H9 (cell line): Measurements from ENCODE around the gene ADNP2. TPM values are rescaled to one million over a fixed set of nuclear protein-coding genes. Genes with fewer than 3 reads are reported as not detected.

Experiments
- DNase-seq: peaks from one replicate; pipeline ENCODE4 v3.0.0-alpha.2; 2017
- H2AFZ ChIP-seq: one replicate; pipeline ENCODE4 v1.6.1; 2013; ENCODE audit warnings: mild to moderate bottlenecking, low read length, control low read depth, moderate library complexity
- H2AK5ac ChIP-seq: 2 replicates; pipeline ENCODE4 v1.6.1; 2013; ENCODE audit warnings: low read length, control low read depth, mixed read lengths; ENCODE audit not compliant: insufficient read length
- H2BK120ac ChIP-seq: one replicate; pipeline ENCODE4 v1.6.1; 2013; ENCODE audit warnings: low read depth, mild to moderate bottlenecking, low read length, control low read depth, inconsistent platforms; ENCODE audit not compliant: poor library complexity, severe bottlenecking
- H2BK12ac ChIP-seq: 2 replicates; pipeline ENCODE4 v1.6.1; 2013; ENCODE audit warnings: low read length, control low read depth, mixed read lengths, low read depth; ENCODE audit not compliant: insufficient read length
- H2BK15ac ChIP-seq: 2 replicates; pipeline ENCODE4 v1.6.1; 2013; ENCODE audit warnings: low read depth, low read length, control low read depth
- H2BK20ac ChIP-seq: one replicate; pipeline ENCODE4 v1.6.1; 2013; ENCODE audit warnings: low read depth, mild to moderate bottlenecking, low read length, control low read depth, inconsistent platforms; ENCODE audit not compliant: poor library complexity, severe bottlenecking
- H2BK5ac ChIP-seq: 2 replicates; pipeline ENCODE4 v1.6.1; 2013; ENCODE audit warnings: low read length, control low read depth, mixed read lengths; ENCODE audit not compliant: insufficient read length
- H3K14ac ChIP-seq: 2 replicates; pipeline ENCODE4 v1.6.1; 2013; ENCODE audit warnings: low read length, control low read depth; ENCODE audit not compliant: insufficient read depth
- H3K18ac ChIP-seq: 2 replicates; pipeline ENCODE4 v1.6.1; 2013; ENCODE audit warnings: low read depth, mild to moderate bottlenecking, mixed read lengths, low read length, control low read depth; ENCODE audit not compliant: insufficient read length
- H3K23ac ChIP-seq: 2 replicates; pipeline ENCODE4 v1.6.1; 2013; ENCODE audit warnings: low read length, control low read depth, mixed read lengths, low read depth; ENCODE audit not compliant: insufficient read length
- H3K23me2 ChIP-seq: 2 replicates; pipeline ENCODE4 v1.6.1; 2013; ENCODE audit warnings: low read depth, mild to moderate bottlenecking, mixed read lengths, low read length, control low read depth; ENCODE audit not compliant: insufficient read length, poor library complexity, severe bottlenecking
- H3K27ac ChIP-seq: 2 replicates; pipeline ENCODE4 v1.5.1; 2013; ENCODE audit warnings: low read length, control low read depth, mixed read lengths, low read depth; ENCODE audit not compliant: insufficient read length
- H3K27me3 ChIP-seq: 2 replicates; pipeline ENCODE4 v1.6.1; 2013; ENCODE audit warnings: low read length, control low read depth, inconsistent platforms; ENCODE audit not compliant: insufficient read depth
- H3K4ac ChIP-seq: 2 replicates; pipeline ENCODE4 v1.6.1; 2013; ENCODE audit warnings: low read depth, mild to moderate bottlenecking, control low read depth, inconsistent platforms, low read length, moderate library complexity
- H3K4me1 ChIP-seq: 2 replicates; pipeline ENCODE4 v1.6.1; 2013; ENCODE audit warnings: low read length, control low read depth, inconsistent platforms; ENCODE audit not compliant: insufficient read depth
- H3K4me2 ChIP-seq: 2 replicates; pipeline ENCODE4 v1.6.1; 2013; ENCODE audit warnings: low read length, control low read depth, mixed read lengths; ENCODE audit not compliant: insufficient read length, insufficient read depth
- H3K56ac ChIP-seq: 2 replicates; pipeline ENCODE4 v1.6.1; 2013; ENCODE audit warnings: low read depth, mild to moderate bottlenecking, mixed read lengths, low read length, control low read depth; ENCODE audit not compliant: insufficient read length
- H3K79me1 ChIP-seq: 2 replicates; pipeline ENCODE4 v1.6.1; 2013; ENCODE audit warnings: low read depth, mild to moderate bottlenecking, moderate library complexity, low read length, control low read depth, inconsistent platforms; ENCODE audit not compliant: insufficient read depth, poor library complexity, severe bottlenecking
- H3K79me2 ChIP-seq: 2 replicates; pipeline ENCODE4 v1.6.1; 2013; ENCODE audit warnings: low read length, control low read depth, inconsistent platforms; ENCODE audit not compliant: insufficient read depth
- H3K9ac ChIP-seq: 2 replicates; pipeline ENCODE4 v1.6.1; 2013; ENCODE audit warnings: low read length, control low read depth, mixed read lengths; ENCODE audit not compliant: insufficient read length; ENCODE audit errors: extremely low read depth
- H3K9me3 ChIP-seq: one replicate; pipeline ENCODE4 v1.6.1; 2013; ENCODE audit warnings: low read depth, low read length, inconsistent platforms; ENCODE audit not compliant: control insufficient read depth
- H3T11ph ChIP-seq: one replicate; pipeline ENCODE4 v1.6.1; 2013; ENCODE audit warnings: mild to moderate bottlenecking, low read length, control low read depth, inconsistent platforms
- H4K20me1 ChIP-seq: one replicate; pipeline ENCODE4 v1.6.1; 2013; ENCODE audit not compliant: control insufficient read depth, insufficient read length, insufficient read depth
- H4K5ac ChIP-seq: 2 replicates; pipeline ENCODE4 v1.6.1; 2013; ENCODE audit warnings: low read depth, mild to moderate bottlenecking, mixed read lengths, low read length, control low read depth; ENCODE audit not compliant: insufficient read length
- H4K8ac ChIP-seq: replicated peaks from 2 replicates; pipeline ENCODE4 v1.6.1; 2013; ENCODE audit warnings: low read length, control low read depth, mixed read lengths, low read depth; ENCODE audit not compliant: insufficient read length
- H4K91ac ChIP-seq: 2 replicates; pipeline ENCODE4 v1.6.1; 2013; ENCODE audit warnings: low read depth, mild to moderate bottlenecking, moderate library complexity, mixed read lengths, low read length, control low read depth; ENCODE audit not compliant: insufficient read length
- H3K27ac Mint-ChIP-seq, 3 experiments: 2 replicates in 2 of 3; 3 replicates in 1 of 3; pipeline ENCODE4 v1.8.0; 2020 to 2021; ENCODE audit warnings: mixed read lengths in 3 of 3, mild to moderate bottlenecking in 1 of 3, moderate library complexity in 1 of 3
- H3K27me3 Mint-ChIP-seq: 2 replicates; pipeline ENCODE4 v1.8.0; 2021; ENCODE audit warnings: low read depth, mild to moderate bottlenecking, moderate library complexity, mixed read lengths
- H3K36me3 Mint-ChIP-seq, 3 experiments: 2 replicates in 2 of 3; 3 replicates in 1 of 3; pipeline ENCODE4 v1.8.0; 2020 to 2021; ENCODE audit warnings: low read depth in 3 of 3, mixed read lengths in 3 of 3; ENCODE audit not compliant: insufficient read depth in 1 of 3
- H3K4me1 Mint-ChIP-seq, 2 experiments: 2 replicates each; pipeline ENCODE4 v1.8.0; 2020; ENCODE audit warnings: mixed read lengths in 2 of 2
- H3K4me3 Mint-ChIP-seq, 2 experiments: 2 replicates in 1 of 2; 3 replicates in 1 of 2; pipeline ENCODE4 v1.8.0; 2020 to 2021; ENCODE audit warnings: mild to moderate bottlenecking in 2 of 2, mixed read lengths in 2 of 2, moderate library complexity in 1 of 2
- H3K9me3 Mint-ChIP-seq, 2 experiments: 2 replicates in 1 of 2; 3 replicates in 1 of 2; pipeline ENCODE4 v1.8.0; 2020; ENCODE audit warnings: mild to moderate bottlenecking in 2 of 2, mixed read lengths in 2 of 2, moderate library complexity in 1 of 2
- WGBS: extraction: QIAGEN DNeasy Blood & Tissue Kit; methylation state at CpG from one replicate; pipeline ENCODE4 v1.1.7; 2013; ENCODE audit warnings: missing lambda C conversion rate, low lambda C conversion rate, mixed read lengths; ENCODE audit not compliant: insufficient read length; ENCODE audit errors: extremely low coverage; 5-methylcytosine and 5-hydroxymethylcytosine counted together
- total RNA-seq: library from RNA; stranded (reverse); gene quantifications from 2 replicates; pipeline ENCODE4 v1.2.1, GENCODE V29; 2021
- TF ChIP-seq, protein P1 (sequence below): fragments of 200-600 bp; sonication (generic); conservative IDR thresholded peaks from 3 replicates; pipeline ENCODE4 v1.8.0; 2021; ENCODE audit warnings: antibody characterized with exemption, mild to moderate bottlenecking

Gene ADNP2
- total RNA-seq, 1 experiment from 2014 or later = 53.5 TPM

DNA sequence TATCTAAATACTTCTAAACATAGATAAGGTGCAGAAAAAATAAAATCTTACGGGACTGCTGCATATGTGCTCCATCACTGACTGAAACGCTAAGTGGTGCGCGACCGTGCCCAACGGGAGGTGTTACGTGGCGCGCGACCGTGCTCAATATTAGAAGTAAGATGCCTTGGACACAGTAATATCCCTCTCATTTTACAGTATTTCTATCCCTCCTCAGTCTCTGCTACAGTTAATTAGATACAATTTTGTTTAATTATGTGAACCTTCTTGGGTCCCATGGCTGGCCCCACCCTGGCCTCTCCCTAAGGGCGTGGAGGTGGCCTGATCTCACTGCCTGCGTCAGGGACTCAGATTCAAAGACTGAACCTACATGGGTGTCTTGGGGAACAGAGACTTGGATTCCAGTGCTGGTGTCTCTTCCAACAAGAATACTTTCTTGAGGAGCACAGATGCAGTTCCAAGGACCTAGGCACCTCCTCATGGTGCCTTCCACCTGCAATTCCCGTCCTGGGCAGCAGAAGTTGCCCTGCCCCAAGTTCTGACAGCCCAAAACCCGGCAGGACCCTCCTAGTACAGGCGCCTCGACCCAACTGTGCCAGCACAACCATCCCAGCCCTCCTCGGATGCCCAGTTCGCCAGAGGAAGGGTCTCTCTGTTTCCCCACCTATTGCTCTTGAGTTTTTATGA is 79.0 kb downstream of the ADNP2 start:
- H3K9me3 Mint-ChIP-seq = peaks cover 4 to 5% of the 10 kb centered on the region in 2 experiments; a peak in 2 of 5 replicates
- Histone ChIP-seq H3K23ac (no peak overlapping the region), H4K8ac (no peak overlapping the region), H3K23me2 (no peaks in the 10 kb centered on the region), H3T11ph (no peak overlapping the region), H2BK15ac (no peak overlapping the region), H3K9me3 (no peaks in the 10 kb centered on the region), H4K20me1 (no peaks in the 10 kb centered on the region), H3K4me2 (no peak overlapping the region), H3K27ac (no peak overlapping the region), H3K56ac (no peak overlapping the region), H2AFZ (no peak overlapping the region), H4K91ac (no peak overlapping the region), H2BK120ac (no peak overlapping the region), H2BK5ac (no peak overlapping the region), H2BK20ac (no peak overlapping the region), H3K79me2 (no peaks in the 10 kb centered on the region; the same call in 1 of the 2 replicates), H3K18ac (no peak overlapping the region), H2BK12ac (no peak overlapping the region), H3K4me1 (no peaks in the 10 kb centered on the region), H3K4ac (no peak overlapping the region), H3K27me3 (no peaks in the 10 kb centered on the region), H3K14ac (no peak overlapping the region), H2AK5ac (no peak overlapping the region), H3K9ac (no peak overlapping the region), H4K5ac (no peak overlapping the region), H3K79me1 (no peaks in the 10 kb centered on the region)
- H3K36me3 Mint-ChIP-seq = no peaks in the 10 kb centered on the region; a peak in 1 of 7 replicates
- H3K4me1 Mint-ChIP-seq = no peaks in the 10 kb centered on the region
- no peak overlapping the region for H3K4me3 Mint-ChIP-seq
- TF ChIP-seq, protein P1, sequence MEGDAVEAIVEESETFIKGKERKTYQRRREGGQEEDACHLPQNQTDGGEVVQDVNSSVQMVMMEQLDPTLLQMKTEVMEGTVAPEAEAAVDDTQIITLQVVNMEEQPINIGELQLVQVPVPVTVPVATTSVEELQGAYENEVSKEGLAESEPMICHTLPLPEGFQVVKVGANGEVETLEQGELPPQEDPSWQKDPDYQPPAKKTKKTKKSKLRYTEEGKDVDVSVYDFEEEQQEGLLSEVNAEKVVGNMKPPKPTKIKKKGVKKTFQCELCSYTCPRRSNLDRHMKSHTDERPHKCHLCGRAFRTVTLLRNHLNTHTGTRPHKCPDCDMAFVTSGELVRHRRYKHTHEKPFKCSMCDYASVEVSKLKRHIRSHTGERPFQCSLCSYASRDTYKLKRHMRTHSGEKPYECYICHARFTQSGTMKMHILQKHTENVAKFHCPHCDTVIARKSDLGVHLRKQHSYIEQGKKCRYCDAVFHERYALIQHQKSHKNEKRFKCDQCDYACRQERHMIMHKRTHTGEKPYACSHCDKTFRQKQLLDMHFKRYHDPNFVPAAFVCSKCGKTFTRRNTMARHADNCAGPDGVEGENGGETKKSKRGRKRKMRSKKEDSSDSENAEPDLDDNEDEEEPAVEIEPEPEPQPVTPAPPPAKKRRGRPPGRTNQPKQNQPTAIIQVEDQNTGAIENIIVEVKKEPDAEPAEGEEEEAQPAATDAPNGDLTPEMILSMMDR = no peak
- no peaks in the 10 kb centered on the region; the same call in 1 of the 2 replicates for H3K27me3 Mint-ChIP-seq
- no peak overlapping the region for H3K27ac Mint-ChIP-seq
- no CpG with 5 or more reads among the region's 19 CpGs for WGBS
- DNase-seq = no peak
